GM18519 (cell line): ENCODE measurements around the gene GPR173.

Experiments
- ATAC-seq: cut with Tn5 transposase; IDR thresholded peaks from one replicate; pipeline ENCODE4 v1.9.1; 2021; ENCODE audit warnings: mild to moderate bottlenecking, moderate library complexity; ENCODE audit not compliant: unreplicated experiment, low FRiP score

Gene GPR173

DNA sequence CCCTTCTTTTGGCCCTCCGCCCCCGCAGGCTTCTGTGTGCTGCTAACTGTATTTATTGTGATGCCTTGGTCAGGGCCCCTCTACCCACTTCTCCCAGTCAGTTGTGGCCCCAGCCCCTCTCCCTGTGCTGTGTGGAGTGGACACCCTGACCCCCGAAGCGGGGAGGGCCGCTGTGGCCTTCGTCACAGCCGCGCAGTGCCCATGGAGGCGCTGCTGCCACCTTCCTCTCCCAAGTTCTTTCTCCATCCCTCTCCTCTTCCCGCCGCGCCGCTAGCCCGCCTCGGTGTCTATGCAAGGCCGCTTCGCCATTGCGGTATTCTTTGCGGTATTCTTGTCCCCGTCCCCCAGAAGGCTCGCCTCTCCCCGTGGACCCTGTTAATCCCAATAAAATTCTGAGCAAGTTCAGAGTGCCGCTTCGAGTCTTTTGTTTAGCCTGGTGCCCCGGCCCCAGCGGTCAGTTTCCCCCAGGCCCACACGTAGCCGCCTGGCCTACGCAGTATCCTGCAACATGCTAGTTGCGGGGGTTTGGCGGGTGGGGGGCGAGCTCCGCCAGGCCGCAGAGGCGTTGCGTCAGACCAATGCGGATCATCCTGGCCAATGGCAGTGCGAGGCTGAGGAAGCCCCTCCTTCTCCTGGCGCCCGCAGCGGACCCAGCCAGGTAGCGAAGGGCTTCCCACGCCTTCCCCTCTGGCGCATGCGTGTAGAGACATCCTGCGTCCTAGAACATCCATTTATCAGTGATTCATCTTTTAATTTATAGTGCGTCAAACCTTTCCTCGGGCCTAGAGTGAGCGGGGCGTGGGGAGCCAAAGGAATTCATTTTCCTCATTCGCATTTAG lies 39.8 kb downstream of the GPR173 start:
- ATAC-seq: no peak

DNA sequence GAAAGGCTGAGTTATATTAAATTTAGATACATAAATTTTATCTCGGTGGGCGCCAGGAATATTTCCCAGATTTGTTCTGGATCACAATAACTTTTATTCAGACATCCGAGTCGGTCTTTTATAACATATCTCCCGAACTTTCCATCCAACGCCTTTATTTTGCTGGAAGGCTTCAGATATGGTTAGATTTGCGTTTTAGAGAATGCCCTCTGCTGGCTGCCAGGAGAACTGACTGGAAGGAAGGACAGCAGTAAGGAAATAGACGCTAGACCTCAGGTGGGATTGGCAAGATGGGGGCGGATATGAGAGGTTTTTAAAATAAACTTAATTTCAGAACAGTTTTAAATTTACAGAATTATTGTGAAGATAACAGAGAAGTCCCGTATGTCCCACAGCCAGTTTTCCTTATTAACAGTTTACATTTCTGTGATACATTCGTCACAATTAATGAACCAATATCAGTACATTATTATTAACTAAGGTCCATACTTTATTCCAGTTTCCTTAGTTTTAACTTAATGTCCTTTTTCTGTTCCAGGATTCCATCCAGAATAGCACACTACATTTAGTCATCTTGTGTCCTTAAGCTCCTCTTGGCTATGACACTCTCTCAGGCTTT lies 40.7 kb downstream of the GPR173 start:
- no peak for ATAC-seq

DNA sequence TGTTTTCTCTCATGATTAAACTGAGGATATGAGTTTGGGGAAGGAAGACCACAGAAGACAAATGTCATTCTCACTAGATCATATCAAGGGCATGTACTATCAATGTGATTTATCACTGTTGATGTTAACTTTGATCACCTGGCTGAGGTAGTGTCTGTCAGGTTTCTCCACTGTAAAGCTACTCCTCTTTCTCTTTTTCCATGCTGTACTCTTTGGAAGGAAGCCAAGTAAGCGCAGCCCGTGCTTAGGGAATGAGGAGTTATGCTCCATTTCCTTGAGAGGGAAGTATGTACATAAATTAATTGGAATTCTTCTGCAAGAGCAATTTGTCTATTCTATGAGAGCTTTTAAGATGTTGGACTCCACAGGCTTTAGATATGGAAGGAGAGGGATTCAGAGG lies 41.3 kb downstream of the GPR173 start:
- no peak for ATAC-seq

DNA sequence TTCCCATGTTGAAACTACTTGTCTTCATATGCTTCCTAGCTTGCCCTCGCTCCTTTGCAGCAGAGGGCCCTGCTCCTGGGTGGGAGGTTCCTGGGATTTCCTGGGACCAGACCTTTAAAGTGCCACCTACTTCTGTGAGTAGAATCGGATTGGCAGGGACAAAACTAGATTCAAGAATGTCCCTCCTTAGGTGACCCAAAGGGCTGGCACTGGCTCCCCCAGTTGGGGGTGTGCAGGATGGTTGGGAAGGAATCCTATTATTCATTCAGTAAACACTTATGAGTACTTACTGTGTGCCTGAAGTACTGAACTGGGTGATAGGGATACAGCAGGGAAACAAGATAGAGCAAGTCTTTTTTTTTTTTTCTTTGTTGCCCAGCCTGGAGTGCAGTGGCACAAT lies 42.8 kb downstream of the GPR173 start:
- ATAC-seq: no peak

DNA sequence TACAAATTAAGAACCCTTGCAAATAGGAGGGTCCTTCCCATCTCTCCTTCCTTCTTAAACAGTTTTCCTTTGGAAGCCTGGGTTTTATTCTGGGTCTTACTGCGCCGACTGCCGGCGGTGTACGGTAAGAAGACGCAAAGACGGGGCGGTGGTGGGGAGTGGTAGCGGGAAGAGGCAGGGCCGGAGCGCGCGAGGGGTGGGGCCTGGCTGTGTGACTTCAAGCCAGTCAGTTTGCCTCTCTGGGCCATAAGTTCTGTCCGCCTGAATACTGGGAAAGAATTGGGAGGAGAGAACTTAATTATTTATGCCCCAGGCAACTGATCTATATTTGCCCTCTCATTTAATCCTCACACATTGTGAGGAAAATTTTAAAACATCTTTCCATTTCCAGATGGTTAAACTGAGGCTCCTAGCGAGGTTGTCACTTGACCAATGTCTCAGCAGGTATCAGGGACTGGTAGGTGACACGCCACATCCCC lies 44.6 kb downstream of the GPR173 start:
- no peak for ATAC-seq

DNA sequence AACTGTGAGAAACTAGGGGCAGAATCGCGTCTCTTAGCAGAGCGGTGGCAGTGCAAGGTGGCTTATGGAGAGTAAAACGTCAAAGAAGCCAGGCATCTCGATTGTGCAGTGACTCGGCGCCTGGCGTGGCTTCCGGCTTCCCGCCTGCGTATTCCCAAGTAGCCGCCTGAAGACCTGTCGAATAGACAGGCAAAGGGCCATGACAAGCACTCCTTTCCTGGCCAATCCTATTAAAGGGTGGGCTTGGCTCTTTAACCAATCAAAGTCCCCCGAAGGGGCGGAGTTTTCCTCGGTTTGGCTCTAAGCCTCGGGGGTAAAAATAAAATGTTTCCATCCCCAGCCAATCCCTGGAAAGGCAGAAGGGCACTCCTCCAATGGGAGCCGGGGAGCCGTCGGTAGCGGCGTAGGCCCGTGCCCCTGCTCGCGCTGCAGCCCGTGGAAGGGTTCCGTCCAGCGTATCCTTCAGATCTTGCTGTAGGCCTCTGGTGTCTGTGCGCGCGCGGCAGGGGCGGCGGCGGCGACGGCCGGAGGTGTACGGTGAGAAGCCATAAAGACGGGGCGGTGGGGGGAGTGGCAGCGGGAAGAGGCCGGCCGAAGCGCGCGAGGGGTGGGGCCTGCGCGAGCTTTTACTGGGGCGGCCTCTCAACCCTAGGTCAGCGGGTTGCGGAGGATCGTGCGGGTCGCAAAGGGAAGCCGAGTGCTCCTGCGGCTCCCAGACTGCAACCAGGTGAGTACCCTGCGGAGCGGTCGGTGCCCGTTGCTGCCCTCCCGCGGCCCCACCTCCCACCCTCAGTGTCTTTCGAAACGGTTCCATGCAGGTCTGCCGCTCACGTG lies 45.4 kb downstream of the GPR173 start, which contains the start of gene KANTR:
TSS of gene KANTR (plus strand) at position 395 of the 834 bp plus-strand sequence. CDS start 30,131 bp downstream, outside the sequence.
- ATAC-seq: peak; percentile 67

DNA sequence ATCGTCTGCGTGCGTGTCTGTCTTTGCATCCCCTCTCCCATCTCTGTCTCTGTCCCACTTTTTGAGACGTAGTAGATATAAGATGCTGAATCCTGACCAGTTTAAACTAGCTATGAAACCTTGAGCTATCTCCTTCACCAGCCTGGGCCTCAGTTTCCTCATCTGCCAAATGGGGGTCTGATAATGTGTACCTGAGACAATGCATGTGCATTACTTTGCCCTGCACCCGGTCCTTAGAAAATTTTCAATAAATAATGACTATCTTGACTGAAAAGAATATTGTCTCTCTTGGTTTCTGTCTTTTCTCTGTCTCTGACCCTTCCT lies 46.0 kb downstream of the GPR173 start:
- ATAC-seq: no peak

DNA sequence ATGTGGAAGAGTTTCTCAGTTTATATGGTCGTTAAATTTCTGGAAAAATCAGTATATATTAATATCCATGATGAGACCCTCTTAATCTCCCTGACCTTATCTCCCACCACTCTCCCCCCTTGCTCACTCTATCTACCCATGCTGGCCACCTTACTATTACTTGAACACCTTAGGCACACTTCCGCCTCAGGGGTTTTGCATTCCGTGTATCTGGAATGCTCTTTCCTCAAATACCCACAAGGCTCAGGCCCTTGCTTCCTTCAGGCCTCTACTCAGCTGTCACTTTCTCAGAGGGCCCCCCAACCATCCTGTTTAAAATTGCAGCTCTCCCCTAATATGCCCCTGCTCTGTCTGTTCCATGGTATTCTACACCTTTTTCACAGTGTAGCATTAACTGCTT lies 47.2 kb downstream of the GPR173 start:
- no peak for ATAC-seq

DNA sequence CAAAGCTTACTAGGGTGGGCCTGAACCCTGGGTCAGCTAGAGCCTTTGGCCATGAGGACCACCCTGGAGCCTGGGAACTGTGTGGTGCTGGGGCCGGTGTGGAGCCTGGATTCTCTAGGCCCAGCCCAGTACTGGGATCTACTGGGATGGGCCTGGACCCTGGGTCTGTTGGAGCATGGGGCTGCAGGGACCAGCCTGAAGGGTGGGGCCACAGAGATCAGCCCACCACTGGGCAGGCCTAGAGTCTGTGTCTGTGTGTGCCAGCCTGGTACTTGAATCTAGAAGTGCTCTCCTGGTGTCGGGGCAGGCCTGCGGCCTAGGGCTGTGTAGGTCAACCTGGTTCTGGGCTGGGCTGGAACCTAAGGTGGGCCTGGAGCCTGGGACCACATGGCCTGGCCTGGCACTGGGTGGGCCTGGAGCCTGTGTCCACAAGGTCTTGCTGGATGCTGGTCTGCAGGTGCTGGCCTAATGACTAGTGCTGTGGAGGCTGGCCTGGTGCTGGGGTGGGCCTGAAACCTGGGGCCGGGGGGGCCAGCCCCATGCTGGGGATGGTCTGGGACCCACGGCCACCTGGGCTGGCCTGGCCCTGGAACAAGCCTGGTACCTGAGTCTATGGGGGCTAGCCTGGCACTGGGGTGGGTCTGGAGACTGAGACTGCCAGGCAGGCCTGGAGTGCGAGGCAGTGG lies 66.4 kb downstream of the GPR173 start:
- no peak for ATAC-seq

DNA sequence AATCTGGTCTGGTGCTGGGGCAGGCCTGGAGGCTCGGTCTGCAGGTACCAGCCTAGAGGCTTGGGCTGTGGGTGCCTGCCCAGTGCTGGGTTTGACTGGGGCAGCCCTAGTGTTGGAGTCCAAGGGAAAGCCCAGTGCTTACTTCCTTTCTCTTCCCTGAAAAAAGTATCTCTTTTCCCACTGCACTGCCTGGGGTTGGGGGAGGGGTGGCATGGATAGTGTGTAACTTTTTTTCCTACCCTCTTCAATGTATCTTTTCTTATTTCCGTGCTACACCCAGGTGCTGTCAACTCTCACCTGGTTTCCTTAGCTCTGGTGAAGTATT lies 66.9 kb downstream of the GPR173 start:
- ATAC-seq: no peak

DNA sequence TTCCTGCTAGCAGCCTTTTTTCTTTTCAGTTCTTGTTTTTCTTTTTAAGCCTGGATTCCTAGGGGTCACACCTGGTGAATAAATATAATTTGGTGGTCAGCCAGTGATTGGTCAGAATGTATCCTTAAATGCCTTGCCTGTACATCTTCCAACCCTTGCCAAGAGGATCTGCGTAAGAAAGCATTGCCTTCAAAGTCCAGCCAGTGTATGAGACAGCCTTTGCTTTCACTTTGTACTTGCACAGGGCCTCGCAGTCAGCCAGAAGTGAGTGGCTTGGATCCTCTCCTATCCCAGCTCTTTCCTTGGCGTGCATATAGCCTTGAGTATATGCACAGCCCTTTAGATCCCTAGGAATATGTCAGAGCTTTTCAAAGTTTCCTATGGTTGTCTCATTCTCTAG lies 67.5 kb downstream of the GPR173 start:
- no peak for ATAC-seq

DNA sequence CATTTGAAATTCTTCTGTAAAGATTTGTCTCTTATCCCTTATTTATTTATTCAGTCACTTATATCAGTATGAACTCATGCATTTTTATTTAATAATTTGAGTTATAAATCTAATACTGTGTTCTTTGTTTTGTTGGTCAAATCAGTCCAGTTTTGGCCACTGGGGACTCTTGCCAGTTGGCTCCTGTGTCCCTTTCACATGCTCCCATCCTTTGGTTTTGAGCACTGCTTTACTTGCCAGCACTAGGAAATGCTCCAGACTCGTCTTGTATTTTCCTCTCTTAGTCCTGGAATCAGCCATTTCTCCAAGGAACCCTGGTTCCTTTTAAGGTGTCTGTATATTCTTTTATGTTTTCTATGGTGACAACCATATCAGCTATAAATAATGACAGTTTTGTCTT lies 73.4 kb downstream of the GPR173 start:
- no peak for ATAC-seq

DNA sequence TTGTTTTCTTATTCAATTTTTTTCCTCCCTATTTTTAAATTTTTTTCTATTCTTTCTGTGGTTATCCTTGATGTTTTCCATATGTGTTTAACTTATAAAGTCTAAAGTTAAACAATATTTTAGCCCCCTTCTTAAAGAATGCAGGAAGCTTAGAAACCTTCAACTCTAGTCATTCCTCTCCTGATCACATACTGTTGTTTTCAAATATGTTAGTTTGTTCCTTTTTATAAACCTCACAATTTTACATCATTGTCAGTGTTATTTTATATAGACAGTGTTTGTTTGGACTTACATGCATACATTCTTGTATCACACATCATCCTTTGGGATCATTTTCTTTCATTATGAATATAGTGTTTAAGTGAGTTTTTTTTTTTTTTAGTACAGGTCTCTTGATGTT lies 76.9 kb downstream of the GPR173 start:
- no peak for ATAC-seq

DNA sequence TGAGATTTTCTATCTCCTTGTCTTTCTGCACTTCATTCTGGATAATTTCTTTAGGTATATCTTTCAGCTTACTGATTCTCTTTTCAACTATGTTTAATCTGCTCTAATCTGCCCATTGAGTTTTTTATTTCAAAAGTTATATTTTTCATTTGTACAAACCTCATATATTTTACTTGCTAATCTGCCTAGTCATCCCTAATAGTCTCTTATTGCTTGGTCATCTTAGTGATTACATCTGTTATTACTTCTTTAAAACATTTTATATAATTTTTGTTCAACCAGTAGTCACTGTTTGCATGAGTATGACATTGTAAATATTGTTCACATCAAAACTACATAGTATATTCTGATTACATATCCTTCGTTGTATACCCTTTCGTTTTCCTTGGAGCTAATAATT lies 77.8 kb downstream of the GPR173 start:
- no peak for ATAC-seq

DNA sequence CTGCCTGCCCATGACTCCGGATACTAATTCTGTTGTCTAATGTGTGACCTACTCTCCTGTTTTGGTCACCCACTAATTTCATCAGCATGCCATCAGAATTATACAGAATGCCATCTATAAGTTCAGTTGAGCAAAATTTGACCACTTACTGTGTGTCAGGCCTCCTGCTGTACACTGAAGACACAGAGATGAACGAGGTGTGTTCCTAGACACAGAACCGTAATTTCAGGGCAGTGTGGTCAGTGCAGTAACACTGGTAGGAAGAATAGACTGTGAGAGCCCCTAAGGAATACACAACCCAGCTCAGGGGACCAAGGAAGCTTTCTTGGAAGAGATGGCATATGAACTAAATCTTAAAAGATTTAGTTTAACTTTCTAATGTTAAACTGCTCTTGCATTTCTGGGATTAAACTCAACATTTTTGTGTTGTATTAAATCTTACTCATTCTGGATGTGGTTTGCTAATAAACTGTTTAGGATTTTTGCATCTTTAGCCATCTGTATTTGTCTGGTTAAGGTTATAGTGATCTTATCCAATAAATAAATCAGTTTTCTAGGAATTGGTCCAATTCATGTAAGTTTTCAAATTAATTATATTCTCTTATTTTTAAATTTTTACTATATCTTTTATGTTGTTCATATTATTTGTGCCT lies 79.6 kb downstream of the GPR173 start:
- ATAC-seq: no peak
